ENCODE results near the gene PLEKHG4B.

The PLEKHG4B gene

DNA sequence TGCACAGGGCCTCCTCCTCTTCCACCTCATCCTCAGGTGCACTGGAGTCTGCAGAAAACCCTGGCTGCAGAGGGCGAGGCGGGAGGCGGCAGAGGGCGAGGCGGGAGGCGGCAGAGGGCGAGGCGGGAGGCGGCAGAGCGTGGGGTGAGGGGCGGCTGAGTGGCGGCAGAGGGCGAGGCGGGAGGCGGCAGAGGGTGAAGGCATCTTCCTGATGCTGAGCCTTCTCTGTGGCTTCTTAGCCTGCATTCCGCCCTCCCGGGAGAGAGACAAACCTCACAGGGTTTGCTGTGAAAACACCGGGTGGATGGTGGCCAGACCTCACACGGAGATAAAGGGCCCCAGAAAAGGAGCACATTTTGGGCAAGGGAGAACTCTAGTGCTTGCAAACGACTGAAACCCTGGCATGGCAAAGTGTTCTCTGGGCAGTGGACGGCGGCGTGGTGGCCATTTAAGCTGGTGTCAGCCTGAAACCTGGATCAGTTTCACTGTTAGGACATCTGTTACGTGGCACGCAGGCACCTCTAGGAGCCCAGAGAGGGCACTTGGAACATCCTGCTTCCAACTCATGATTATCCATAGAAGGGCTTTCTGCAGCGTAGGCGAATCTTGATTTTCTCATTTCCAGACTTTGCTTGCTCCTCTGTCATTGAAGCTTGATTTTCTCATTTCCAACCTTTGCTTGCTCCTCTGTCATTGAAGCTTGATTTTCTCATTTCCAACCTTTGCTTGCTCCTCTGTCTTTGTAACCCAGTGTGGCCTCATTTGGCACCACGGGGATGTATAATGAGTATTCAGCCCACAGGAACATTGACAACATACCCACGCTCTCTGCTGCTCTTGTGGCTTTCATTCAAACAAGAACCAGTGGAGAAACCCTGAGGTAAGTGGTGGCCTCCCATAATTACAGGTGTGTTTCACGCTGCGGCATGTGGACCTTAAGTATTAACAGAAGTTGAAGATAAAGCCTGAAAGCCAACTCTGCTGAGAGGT lies 16.3 kb upstream of the PLEKHG4B start:
- no peak for DNase-seq

DNA sequence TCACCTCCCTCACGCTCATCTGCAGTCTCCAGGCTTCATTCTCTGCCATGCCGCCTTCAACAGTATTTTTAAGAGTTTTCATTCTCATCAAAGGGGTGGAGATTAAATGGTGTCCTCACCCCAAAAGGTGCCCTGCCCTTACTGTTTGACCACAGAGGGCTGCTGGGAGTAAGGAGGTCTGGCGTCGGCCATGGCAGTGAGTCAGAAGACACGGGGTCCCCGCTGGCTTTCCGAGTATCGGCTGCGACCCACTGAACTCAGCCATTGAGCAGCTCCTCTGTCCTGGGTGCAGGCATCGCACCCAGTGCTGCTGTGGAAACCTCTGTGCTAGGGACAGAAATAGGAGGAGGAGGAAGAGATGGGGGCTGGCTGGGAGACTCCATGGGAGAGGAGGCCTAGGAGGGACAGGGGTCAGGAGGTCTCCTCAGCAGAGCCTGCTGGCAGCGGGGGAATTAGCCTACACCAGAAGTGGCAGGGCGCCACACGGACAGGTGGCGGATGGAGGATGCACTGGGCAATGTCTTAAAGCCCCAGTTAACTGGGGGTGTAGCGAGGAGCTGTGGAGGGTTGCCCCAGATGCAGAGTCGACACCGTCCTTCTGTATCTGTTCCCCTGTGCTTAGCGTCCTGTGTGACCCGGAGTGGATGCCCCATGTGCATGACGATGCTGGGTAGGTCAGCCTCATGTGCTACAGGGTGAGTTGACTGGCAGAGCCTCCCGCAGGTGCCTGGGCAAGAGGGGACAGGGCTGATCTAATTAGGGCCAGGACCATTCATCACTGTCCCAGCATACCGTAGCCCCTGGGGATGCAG lies 15.4 kb upstream of the PLEKHG4B start:
- DNase-seq: no peak

DNA sequence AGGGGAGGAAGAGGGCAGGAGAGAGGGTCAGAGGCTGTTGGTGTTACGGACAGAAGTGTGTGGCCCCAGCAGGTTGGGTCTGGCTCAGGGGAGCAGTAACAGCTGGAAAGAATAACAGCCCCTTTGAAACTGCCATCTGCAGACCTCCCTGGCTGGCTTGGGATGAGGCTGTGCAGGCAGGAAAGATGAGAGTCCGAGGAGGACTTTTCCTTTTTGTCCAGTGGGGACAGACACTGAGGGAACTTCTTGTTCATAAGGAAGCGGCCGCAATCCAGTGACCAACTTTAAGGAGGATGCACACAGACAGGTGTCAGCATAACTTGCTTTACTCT lies 14.8 kb upstream of the PLEKHG4B start:
- DNase-seq: no peak

DNA sequence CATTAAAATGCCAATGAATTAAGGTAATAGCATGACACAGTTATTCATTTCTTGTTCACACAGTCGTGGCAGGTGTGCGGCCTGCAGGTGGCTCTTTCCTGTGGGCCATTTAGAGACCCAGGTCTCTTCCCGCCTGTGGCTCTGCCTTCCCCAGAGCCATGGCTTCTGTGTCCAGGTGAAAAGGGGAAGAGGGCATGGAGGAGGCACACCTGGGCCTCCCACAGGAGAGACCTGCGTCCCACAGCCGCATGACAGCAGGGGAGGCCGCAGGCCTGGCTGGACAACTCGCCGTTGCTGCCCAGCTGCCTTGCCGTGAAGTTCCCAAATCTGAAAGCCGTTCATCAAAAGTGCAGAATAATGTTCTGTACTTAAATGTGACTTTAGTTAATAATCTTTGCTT lies 14.4 kb upstream of the PLEKHG4B start:
- no peak for DNase-seq

DNA sequence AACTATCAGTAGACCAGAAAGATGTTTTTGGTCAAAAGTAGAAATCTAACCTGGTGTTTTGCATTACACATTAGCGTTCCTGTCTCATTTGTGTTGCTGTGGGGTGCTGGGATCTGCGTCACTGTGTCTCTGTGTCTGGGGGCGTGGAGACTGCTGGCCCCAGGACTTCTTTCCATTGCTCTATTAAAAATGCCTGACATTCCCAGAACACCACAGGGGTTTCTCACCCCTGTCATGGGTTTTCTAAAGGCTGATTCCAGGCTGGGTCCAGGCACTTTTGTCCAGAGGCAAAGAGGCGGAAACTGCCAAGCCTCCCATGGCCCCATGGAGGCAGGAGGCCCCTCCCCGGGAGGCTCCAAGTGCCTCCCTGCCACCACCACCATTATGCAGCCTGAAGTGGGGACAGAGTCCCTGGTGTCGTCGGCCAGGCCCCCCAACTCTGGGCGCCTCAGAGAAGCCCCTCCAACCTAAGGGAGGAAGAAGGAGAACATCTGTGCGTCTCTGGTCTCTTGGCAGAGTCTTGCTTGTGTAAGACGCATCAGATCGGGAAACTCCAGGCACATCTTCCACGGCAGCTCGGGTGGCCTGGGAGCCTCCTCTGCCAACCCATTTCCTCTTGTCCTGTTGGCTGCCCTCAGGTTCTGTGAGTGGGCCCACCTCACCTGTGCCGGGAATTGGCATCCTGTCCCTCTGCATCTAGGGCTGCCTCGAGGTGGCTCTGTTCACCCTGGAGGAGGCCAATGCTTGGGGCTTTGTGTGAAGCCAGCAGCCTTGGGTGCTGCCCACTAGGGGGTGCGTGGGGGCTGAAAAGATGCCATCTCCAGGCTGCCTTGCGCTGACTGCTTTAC lies 13.8 kb upstream of the PLEKHG4B start:
- peak; percentile 21 for DNase-seq

DNA sequence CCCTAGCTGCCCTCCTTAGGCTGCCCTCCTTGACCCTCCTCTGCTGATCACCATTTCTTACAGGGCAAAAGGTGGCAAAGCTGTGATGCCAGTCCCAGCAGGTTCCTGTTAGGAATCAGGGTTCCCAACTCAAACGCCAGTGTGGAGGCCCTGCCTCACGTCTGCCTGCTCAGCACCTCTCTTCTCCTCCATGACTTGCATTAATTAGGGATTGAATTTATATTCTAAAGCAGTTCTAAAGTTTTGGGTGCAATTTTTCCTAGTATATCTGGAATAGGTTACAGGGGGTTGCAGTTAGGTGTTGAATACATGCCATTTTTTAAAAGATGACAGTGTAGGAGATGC lies 13.2 kb upstream of the PLEKHG4B start:
- DNase-seq: no peak

DNA sequence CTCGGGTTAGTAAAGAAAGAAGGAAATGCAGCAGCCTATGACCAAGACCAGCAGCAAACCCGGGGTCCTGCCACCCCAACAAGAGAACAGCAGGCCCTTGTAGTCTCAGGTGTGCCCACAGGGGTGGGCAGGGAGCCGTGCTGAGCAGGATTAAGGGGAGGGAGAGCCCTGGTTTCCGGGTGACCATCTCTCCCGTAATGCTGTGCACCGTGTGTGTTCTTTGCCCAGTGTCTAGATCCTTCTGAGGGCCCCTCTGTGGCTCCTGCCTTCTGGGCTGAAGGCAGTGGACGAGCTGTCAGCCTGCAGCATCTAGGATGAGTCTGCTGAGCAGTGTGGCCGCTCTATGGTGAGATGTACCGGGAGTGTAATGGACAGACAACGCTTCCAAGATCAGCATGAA lies 12.7 kb upstream of the PLEKHG4B start:
- DNase-seq: no peak

DNA sequence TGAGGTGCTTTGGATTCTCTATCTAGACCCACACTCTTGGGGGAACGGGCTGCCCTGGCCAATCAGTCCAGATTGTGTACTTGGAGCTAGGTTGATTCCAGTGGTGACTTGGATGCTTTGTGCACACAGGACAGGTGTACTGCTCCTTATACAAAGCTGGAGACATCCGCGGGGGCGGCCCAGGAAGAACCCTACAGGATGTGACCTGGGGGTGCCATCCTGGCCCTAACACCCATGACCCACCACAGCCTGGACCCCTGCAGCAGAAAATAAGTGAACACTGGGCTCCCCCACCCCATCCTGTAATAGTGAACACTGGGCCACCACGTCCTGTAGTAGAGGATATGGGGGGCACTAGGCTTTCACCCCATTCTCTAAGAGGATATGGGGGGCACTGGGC lies 12.1 kb upstream of the PLEKHG4B start:
- DNase-seq: no peak

DNA sequence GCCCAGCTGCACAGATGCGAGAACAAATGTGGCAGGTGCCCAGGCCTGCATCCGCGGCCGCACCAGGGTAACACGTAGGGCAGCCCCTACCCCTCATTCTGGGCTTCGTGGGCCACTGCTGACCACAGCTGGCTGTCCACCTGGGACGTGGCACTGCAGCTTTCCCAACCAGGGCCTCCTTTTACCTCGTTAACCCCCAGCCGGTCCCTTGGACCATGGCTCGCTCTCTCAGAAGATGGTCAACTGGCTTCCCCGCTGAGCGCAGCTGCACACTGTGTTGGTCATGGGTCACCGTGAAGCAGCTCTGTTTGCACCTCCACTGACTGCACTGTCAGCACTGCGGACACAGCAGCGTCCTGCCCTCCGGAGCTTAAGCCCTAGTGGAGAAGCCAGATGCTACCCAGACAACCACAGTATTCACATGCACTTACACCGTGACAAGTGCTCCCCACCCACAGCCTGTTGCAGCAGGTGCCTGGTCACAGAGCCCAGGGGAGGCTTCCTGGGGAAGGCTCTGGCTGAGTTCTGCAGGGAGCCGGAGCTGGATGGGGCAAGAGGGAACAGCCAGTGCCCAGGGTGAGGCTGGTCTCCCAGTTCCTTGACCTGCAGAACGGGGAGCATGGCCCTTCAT lies 10.5 kb upstream of the PLEKHG4B start:
- no peak for DNase-seq

DNA sequence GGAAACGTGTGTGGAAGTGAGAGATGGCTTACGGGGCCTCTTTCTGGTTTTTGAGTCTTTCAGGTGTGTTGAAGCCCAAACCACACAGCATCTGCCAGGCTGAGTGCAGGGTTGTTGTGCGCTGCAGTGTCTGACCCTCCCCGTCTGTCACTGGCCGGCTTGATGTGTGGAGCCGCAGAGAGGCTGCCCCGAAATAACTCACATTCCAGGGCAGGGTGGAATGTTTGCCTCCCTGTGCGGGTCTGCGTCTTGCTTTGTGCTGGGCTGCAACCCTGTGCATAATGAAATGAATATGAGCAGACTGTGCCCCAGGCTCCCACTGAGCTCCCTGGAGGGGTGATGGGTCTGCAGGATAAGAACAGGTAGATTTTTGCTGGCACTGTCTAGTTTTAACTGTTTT lies 9.9 kb upstream of the PLEKHG4B start:
- DNase-seq: no peak

DNA sequence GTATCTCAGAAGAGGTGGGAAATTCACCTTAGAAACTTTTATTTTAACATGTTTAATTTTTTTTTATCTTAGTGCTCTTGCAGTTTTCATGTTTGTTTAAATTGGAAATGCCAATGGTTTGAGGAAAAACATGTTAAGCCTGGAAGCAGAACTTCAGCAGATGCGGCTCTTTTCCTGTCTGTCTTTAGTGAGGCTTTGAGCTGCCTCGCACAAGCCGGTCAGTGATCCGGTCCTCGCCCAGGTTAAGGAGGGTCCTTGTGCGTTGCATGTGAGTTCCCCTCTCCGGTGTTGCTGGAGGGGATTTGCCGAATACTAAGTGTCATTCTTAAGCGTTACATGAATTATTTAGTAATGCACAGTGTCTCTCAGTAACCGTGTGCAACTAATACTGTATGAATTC lies 9.4 kb upstream of the PLEKHG4B start:
- DNase-seq: no peak

DNA sequence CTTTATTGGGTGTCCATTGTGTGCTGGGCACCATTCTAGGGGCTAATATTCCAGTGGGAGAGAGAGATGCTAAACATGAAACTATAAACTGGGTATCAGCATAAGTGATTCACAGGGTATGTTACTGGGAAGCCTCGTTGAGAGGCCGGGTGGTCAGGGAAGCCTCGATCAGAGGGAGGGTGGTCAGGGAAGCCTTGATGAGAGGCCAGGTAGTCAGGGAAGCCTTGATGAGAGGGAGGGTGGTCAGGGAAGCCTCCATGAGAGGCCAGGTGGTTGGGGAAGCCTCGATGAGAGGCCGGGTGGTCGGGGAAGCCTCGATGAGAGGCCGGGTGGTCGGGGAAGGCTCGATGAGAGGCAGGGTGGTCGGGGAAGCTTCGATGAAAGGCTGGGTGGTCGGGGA lies 8.9 kb upstream of the PLEKHG4B start:
- DNase-seq: no peak

DNA sequence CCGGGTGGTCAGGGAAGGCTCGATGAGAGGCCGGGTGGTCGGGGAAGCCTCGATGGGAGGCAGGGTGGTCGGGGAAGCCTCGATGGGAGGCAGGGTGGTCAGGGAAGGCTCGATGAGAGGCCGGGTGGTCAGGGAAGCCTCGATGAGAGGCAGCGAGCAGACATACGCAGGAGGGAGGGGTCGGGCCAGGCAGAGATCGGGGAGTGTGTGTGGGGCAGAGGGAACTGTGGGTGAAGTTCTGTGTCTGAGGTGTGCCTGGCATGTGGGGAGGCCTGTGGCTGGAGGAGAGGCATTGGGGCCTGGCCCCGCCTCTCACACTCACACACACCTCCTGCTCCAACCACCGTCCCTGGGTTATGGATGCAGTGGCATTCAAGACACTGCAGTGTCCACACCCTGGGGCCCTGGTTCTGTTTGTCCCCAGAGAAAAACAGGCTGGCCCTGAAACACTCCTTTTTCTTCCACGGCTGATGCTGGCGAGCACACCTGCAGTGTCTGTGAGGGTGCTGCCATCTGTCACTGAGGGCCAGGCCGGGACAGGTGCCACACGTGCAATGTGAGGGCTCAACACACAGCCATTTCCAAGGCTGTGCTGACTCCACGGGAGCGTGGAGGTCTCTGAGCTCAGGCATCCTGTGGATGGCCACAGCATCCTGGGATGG lies 6.5 kb upstream of the PLEKHG4B start:
- DNase-seq: no peak

DNA sequence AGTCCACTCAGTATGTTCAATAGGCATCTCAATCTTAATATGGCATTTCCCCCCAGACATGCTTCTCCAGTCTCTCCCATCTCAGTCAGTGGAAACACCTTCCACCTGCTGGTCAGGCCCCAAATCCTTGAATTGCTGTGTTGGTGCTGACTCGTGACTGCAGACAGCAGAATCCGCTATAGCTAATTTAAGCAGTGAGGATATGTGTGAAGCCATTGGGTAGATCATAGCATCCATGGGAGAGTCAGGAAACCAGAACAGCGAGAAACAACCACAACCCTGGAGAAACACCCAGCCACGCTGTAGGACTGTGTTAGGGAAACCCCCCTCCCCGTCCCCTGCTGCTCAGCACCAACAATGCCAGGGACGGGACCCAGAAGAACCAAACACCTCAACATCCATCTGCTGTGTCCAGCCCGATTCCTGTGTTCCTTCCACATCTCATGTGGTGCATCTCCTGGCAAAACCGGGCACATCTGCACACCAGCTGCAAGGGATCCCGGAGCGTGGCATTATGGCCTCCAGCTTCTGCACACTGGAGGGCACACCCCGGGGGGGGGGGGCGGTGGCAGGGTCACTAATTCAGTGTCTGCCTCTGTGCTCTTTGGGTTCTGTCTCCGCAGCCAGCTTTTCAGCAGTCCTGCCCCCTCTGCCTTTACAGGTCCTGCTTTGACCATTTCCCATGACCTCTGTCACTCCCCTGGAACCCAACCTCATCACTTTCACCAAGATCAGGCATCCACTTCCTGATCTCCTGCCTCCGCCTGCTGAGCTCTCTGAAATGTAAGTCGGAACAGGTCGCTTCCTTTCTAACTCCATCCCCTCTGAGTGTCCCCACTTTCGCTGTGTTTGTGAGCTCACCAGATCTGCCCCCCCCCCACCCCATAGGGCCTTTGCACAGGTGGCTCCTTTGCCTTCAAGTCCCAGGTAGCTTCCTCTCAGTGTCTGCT lies 2.4 kb upstream of the PLEKHG4B start:
- no peak for DNase-seq

DNA sequence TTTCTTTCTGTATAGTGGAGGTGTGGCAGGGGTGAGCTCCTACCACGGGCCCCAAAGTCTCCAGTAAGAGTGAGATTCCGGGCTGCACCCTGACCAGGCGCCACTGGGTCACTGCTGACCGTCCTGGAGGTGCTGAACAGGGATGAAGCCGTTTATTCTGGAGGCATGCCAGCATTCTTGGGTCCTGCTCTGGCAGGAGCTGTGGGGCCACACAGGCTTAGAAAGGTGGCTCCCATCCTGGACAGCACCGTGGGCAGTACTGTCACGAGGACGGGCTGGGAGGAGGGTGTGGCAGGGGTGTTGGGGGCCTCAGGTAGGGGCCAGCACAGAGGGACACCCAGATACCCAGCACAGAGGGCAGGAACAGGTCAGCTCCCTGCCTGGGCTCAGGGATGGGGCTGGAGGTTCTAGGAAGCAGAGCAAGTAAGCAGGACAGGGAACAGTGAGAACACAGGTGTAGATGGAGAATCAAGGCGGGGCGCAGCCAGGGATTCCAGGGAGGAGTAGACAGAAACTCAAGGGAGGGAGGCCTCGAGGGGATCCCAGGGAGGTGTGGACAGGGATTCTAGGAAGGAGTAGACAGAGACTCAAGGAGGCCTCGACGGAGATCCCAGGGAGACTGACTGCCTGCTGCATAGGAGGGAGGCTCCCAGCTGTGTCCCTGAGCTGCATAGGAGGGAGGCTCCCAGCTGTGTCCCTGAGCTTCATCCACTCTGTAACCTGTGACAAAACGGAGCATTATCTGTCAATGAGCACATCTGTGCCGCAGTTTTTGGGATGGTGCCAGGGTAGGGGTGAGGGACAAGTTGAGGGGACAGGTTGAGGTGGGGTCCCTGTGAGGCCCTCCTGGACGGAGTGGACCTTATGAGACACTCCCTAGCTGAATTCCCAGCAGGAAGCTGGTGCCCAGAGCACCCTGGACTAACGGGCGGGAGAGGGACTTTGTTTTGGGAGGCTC lies 1.1 kb upstream of the PLEKHG4B start:
- no peak for DNase-seq

DNA sequence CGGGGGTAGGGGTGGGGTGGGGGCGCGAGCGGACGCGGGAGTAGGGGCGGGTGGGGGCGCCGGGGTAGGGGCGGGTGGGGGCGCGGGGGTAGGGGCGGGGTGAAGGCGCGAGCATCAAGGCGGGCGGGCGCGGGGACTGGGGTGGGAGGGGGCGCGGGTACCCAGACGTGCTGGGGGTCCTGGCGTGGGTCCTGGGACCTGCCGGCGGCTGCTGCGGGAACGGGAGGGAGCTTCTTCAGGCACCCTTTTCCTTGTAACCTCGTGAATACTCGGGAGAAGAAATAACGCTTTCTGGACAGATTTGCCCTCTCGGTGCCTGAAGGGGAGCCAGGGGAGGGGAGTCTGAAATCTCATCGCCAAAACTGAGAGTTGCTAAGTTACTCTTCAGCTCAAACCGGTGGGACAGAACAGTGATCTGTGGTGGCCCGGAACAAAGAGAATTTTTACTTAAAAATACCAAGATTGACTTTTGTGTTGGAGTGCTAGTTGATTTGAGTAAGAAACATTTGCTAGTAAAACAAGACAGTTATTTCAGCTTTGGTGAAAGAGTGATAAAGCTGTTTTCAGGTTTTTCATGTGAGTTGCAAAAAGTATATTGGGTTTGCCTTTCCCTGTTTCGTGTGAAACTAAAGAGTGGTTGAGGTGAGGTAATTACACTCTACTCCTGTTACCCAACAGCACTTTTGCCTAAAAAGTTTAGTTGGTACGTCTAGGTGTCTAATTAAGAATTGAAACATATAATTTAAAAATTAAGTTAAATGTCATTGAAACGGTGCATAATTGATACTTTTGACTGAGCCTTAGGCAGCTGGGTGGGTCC lies 643 bp downstream of the PLEKHG4B start:
- no peak for DNase-seq

DNA sequence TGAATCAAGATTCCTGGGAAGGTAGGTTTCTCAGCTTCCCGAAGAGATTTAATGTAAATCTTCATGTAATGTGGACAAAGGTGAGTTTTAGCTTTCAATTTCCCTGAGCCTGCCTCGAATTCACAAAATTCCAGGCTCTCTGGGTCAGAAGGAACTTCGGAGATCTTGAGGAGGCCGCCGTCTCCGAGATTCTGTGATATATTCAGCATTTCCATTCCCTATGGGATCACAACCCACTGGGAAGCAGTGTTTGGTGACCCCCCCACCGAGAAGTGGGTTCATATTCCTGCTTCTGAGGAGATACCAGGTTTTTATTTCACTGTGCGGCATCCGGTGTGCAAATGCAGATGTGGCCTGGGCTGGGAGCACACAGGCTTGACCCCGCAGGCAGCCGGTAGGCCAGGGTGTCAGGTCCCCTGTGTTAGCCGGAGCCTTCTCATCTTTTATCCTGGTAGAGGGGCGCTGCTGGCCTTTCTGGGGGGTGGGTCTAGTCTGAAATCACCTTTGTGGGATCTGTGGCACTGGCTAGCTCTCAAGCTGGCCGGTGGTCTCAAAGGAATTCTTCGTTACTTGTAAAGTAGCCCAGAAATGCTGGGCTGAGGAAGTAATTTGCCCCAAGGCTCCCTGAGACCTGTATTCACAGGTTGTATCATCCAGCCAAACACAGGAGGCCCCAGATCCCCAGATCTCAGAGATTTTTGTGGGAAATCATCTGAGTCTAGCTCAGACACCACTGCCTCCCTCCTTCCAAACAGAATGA lies 1.4 kb downstream of the PLEKHG4B start:
- DNase-seq: no peak
